Loucy (cell line): ENCODE data around the gene MRPS35.

Experiments used
- EZH2phosphoT487 ChIP-seq: fragments of 200-600 bp; IDR thresholded peaks from 2 replicates; pipeline ENCODE4 v1.6.1; 2018; ENCODE audit warnings: antibody characterized with exemption, mild to moderate bottlenecking, moderate library complexity, borderline replicate concordance
- TF ChIP-seq, protein P1 (sequence below): fragments of 200-600 bp; sonication (generic); conservative IDR thresholded peaks from 2 replicates; pipeline ENCODE4 v1.5.1; 2014; ENCODE audit warnings: mild to moderate bottlenecking, antibody characterized with exemption, low read length

DNA sequence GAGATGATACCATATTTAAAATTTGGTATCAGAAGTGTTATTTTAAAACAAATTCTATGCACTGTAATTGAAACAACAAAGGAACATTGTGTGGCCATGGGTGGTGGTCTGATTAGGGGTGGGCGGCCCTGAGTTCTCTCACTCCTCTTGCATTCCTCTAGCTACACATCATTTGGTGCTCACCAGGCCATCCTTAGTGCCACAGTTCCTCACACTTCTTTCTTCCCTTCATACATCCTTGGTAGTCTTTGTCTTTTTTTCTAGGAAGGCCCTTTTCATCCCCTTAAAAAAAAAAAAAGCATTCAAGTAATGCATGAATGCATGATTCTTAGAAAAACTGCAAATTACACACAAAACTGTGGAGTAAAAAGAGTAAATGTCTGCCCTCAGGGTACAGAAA lies 71.8 kb downstream of the MRPS35 start:
- TF ChIP-seq, protein P1, sequence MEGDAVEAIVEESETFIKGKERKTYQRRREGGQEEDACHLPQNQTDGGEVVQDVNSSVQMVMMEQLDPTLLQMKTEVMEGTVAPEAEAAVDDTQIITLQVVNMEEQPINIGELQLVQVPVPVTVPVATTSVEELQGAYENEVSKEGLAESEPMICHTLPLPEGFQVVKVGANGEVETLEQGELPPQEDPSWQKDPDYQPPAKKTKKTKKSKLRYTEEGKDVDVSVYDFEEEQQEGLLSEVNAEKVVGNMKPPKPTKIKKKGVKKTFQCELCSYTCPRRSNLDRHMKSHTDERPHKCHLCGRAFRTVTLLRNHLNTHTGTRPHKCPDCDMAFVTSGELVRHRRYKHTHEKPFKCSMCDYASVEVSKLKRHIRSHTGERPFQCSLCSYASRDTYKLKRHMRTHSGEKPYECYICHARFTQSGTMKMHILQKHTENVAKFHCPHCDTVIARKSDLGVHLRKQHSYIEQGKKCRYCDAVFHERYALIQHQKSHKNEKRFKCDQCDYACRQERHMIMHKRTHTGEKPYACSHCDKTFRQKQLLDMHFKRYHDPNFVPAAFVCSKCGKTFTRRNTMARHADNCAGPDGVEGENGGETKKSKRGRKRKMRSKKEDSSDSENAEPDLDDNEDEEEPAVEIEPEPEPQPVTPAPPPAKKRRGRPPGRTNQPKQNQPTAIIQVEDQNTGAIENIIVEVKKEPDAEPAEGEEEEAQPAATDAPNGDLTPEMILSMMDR: no peak
- no peak for TF ChIP-seq EZH2phosphoT487
